Right lobe of liver (tissue), 4 donors: Measurements from ENCODE around the gene EML2.

Source experiments
- CTCF ChIP-seq, 4 donors: fragments of 200-600 bp in 3 of 4; fragments of 450-650 bp in 1 of 4; IDR thresholded peaks; one replicate each; pipeline versions ENCODE4 v1.5.1 to v1.8.0; 2016 to 2022; ENCODE audit warnings: antibody characterized with exemption in 4 of 4, mild to moderate bottlenecking in 2 of 4
- POLR2A ChIP-seq: fragments of 450-650 bp; IDR thresholded peaks from one replicate; pipeline ENCODE4 v1.6.1; 2017; ENCODE audit warnings: antibody characterized with exemption, mild to moderate bottlenecking
- donor health status: DM: no; HTN: no; CAD: no.
- donor health status: DM: no; HTN: no; CAD: no.
- donor health status: DM: no; HTN: yes; CAD: no.

GRCh38 chr19:45613926-45614725 lies 25.1 kb downstream of the EML2 start:
- TF ChIP-seq CTCF (IDR thresholded peaks at IDR 0.05) (no peak), POLR2A (no peak)
